OCI-LY7 (cell line): ENCODE data around the gene RPLP2. TPM values are rescaled to one million over a fixed set of nuclear protein-coding genes. Genes with fewer than 3 reads are reported as not detected.

Experiments
- BruUV-seq: library from RNA; stranded (reverse); fragments of 400-500 nt; replicated peaks from 2 replicates; lab custom pipeline; 2021; lab: Mats Ljungman, UMichigan
- CTCF ChIA-PET: fragments of 300-600 bp; sonication (Branson Sonifier 250); formaldehyde crosslinking; loops from one replicate; lab custom pipeline; 2022; ENCODE audit warnings: antibody characterized with exemption; ENCODE audit not compliant: unreplicated experiment; lab: Charles Lee
- POLR2A ChIA-PET: fragments of 300-600 bp; sonication (Branson Sonifier 250); formaldehyde crosslinking; loops from one replicate; lab custom pipeline; 2022; ENCODE audit warnings: antibody characterized with exemption; lab: Charles Lee
- DNase-seq: peaks from one replicate; pipeline ENCODE4 v3.0.0-alpha.2; 2015; ENCODE audit warnings: low spot score
- H2AFZ ChIP-seq: fragments of 200-600 bp; sonication (generic), shearing (Covaris generic); 2 replicates; pipeline ENCODE4 v1.6.1; 2014; ENCODE audit warnings: mild to moderate bottlenecking, antibody characterized with exemption, low read length, moderate library complexity
- H3K27ac ChIP-seq: fragments of 200-600 bp; sonication (generic); 2 replicates; pipeline ENCODE4 v1.5.1; 2014; ENCODE audit warnings: mixed run types, low read depth, mild to moderate bottlenecking, moderate library complexity, low read length, inconsistent platforms; ENCODE audit not compliant: poor library complexity, severe bottlenecking
- H3K36me3 ChIP-seq: fragments of 200-600 bp; sonication (generic); 2 replicates; pipeline ENCODE4 v1.6.1; 2014; ENCODE audit warnings: mild to moderate bottlenecking, antibody characterized with exemption, low read length, moderate library complexity, mixed read lengths; ENCODE audit not compliant: insufficient read depth
- H3K4me1 ChIP-seq: fragments of 200-600 bp; sonication (generic); 2 replicates; pipeline ENCODE4 v1.5.1; 2014; ENCODE audit warnings: mild to moderate bottlenecking, low read length; ENCODE audit not compliant: insufficient read depth, poor library complexity, severe bottlenecking
- H3K4me2 ChIP-seq: fragments of 200-600 bp; sonication (generic); 2 replicates; pipeline ENCODE4 v1.6.1; 2014; ENCODE audit warnings: mild to moderate bottlenecking, low read length
- H3K4me3 ChIP-seq: fragments of 200-600 bp; sonication (generic); 2 replicates; pipeline ENCODE4 v1.5.1; 2014; ENCODE audit warnings: mild to moderate bottlenecking, low read depth, low read length; ENCODE audit not compliant: poor library complexity, severe bottlenecking
- H3K79me2 ChIP-seq: fragments of 200-600 bp; sonication (generic); 2 replicates; pipeline ENCODE4 v1.6.1; 2016; ENCODE audit warnings: low read depth, mild to moderate bottlenecking, low read length, moderate library complexity, mixed read lengths; ENCODE audit not compliant: insufficient read depth
- H3K9me2 ChIP-seq: fragments of 200-600 bp; sonication (generic); 2 replicates; pipeline ENCODE4 v1.6.1; 2016; ENCODE audit warnings: mild to moderate bottlenecking, low read length, mixed read lengths; ENCODE audit not compliant: insufficient read depth
- H3K9me3 ChIP-seq: fragments of 200-600 bp; sonication (generic); 2 replicates; pipeline ENCODE4 v1.6.1; 2014; ENCODE audit warnings: mild to moderate bottlenecking, mixed run types, low read length, mixed read lengths
- H4K20me1 ChIP-seq: fragments of 200-600 bp; sonication (generic); 2 replicates; pipeline ENCODE4 v1.6.1; 2014; ENCODE audit warnings: mild to moderate bottlenecking, antibody characterized with exemption, low read length, moderate library complexity, mixed read lengths; ENCODE audit not compliant: insufficient read depth
- CTCF ChIP-seq: fragments of 200-600 bp; sonication (generic); conservative IDR thresholded peaks from 2 replicates; pipeline ENCODE4 v1.5.1; 2014; ENCODE audit warnings: mild to moderate bottlenecking, antibody characterized with exemption, low read length, moderate library complexity, mixed read lengths
- EZH2phosphoT487 ChIP-seq: fragments of 200-600 bp; sonication (generic); IDR thresholded peaks from 2 replicates; pipeline ENCODE4 v1.6.1; 2018; ENCODE audit warnings: low read depth, borderline replicate concordance, mild to moderate bottlenecking, mixed run types, antibody characterized with exemption, low read length, moderate library complexity, mixed read lengths
- intact Hi-C: fragments of 100-400 bp; cut with micrococcal nuclease; formaldehyde crosslinking; loops from one replicate; pipeline ENCODE4 v1.10.0; 2022; ENCODE audit not compliant: unreplicated experiment
- total RNA-seq, 2 experiments: library from RNA; depleted of rRNA in 1 of 2; stranded (reverse); fragments of >200 nt in 1 of 2; shearing (Covaris generic) in 1 of 2; gene quantifications; 2 replicates each; pipeline ENCODE4 v1.2.3, GENCODE V29; 2014 to 2022

RPLP2 gene
- total RNA-seq, 2 experiments from 2014 or later: 1,564 to 3,147 TPM

GRCh38 chr11:833114-833791 lies 23.5 kb downstream of the RPLP2 start:
- peaks cover 8% of the 10 kb centered on the region; the same call in 1 of the 2 replicates for H3K36me3 ChIP-seq
- no peaks in the 10 kb centered on the region for H3K9me2 ChIP-seq
- H2AFZ ChIP-seq: no peak overlapping the region
- no peak overlapping the region for H3K4me3 ChIP-seq
- H3K27ac ChIP-seq: no peak overlapping the region
- 0 out of 2 replicates have a peak, but pooled peaks cover 3% of the 10 kb centered on the region for H4K20me1 ChIP-seq
- intact Hi-C loops: no loop called here
- no peak for DNase-seq
- no TSS peak for BruUV-seq
- peaks cover 19% of the 10 kb centered on the region for H3K4me1 ChIP-seq
- no peak overlapping the region for H3K4me2 ChIP-seq
- TF ChIP-seq CTCF (no peak), EZH2phosphoT487 (no peak)
- ChIA-PET CTCF (no interaction called here), POLR2A (no interaction called here)
- H3K79me2 ChIP-seq: no peaks in the 10 kb centered on the region
- no peaks in the 10 kb centered on the region for H3K9me3 ChIP-seq

- Histone ChIP-seq H4K20me1 (0 out of 2 replicates have a peak, but pooled peaks cover 3% of the 10 kb centered on the region), H3K27ac (no peak overlapping the region), H3K4me2 (no peak overlapping the region), H3K9me3 (no peaks in the 10 kb centered on the region), H2AFZ (no peak overlapping the region), H3K9me2 (no peaks in the 10 kb centered on the region), H3K36me3 (peaks cover 14% of the 10 kb centered on the region; the same call in 1 of the 2 replicates), H3K4me3 (no peak overlapping the region), H3K79me2 (no peaks in the 10 kb centered on the region), H3K4me1 (peaks cover 19% of the 10 kb centered on the region)
- CTCF ChIA-PET: no interaction called here
- intact Hi-C loops: no loop called here
- POLR2A ChIA-PET: no interaction called here
- TF ChIP-seq CTCF (no peak), EZH2phosphoT487 (no peak)
- DNase-seq: no peak
- BruUV-seq: no TSS peak
These were observed 24.1 kb downstream of the RPLP2 start for GRCh38 chr11:833849-834311.
